Calu3 (cell line): ENCODE data around the gene AIF1L. TPM values are rescaled to one million over a fixed set of nuclear protein-coding genes. Genes with fewer than 3 reads are reported as not detected.

ENCODE experiments used
- BruUV-seq: library from RNA; stranded (reverse); fragments of 400-500 nt; replicated peaks from 2 replicates; lab custom pipeline; 2021; lab: Mats Ljungman, UMichigan
- CTCF ChIA-PET: fragments of 300-600 bp; sonication (Branson Sonifier 250); formaldehyde crosslinking; loops from one replicate; lab custom pipeline; 2022; ENCODE audit warnings: antibody characterized with exemption; lab: Charles Lee
- DNase-seq: peaks from one replicate; pipeline ENCODE4 v3.0.0; 2022
- H3K27ac Mint-ChIP-seq: one replicate; pipeline ENCODE4 v1.8.0; 2022; ENCODE audit warnings: mixed read lengths; ENCODE audit not compliant: unreplicated experiment
- H3K27me3 Mint-ChIP-seq: one replicate; pipeline ENCODE4 v1.8.0; 2022; ENCODE audit warnings: mixed read lengths; ENCODE audit not compliant: unreplicated experiment
- H3K36me3 Mint-ChIP-seq: one replicate; pipeline ENCODE4 v1.8.0; 2022; ENCODE audit warnings: mild to moderate bottlenecking, moderate library complexity, mixed read lengths; ENCODE audit not compliant: insufficient read depth, unreplicated experiment
- H3K4me1 Mint-ChIP-seq: one replicate; pipeline ENCODE4 v1.8.0; 2022; ENCODE audit warnings: mild to moderate bottlenecking, low read depth, mixed read lengths; ENCODE audit not compliant: unreplicated experiment
- H3K4me3 Mint-ChIP-seq: one replicate; pipeline ENCODE4 v1.8.0; 2022; ENCODE audit warnings: mild to moderate bottlenecking, low read depth, moderate library complexity, mixed read lengths; ENCODE audit not compliant: unreplicated experiment
- H3K9me3 Mint-ChIP-seq: one replicate; pipeline ENCODE4 v1.8.0; 2022; ENCODE audit warnings: low read depth, mixed read lengths; ENCODE audit not compliant: unreplicated experiment
- CTCF ChIP-seq: fragments of 200-600 bp; IDR thresholded peaks from one replicate; pipeline ENCODE4 v1.8.0; 2022; ENCODE audit warnings: antibody characterized with exemption; ENCODE audit not compliant: unreplicated experiment
- intact Hi-C: fragments of 100-400 bp; cut with micrococcal nuclease; formaldehyde crosslinking; loops from one replicate; pipeline ENCODE4 v1.10.0; 2022; ENCODE audit not compliant: unreplicated experiment
- total RNA-seq: library from RNA; stranded (reverse); gene quantifications from 2 replicates; pipeline ENCODE4 v1.2.3, GENCODE V29; 2022

Gene AIF1L
- total RNA-seq, 1 experiment from 2014 or later = 27.2 TPM

GRCh38 chr9:131049829-131050715 lies 46.3 kb upstream of the AIF1L start:
- H3K27ac Mint-ChIP-seq = no peak overlapping the region
- H3K36me3 Mint-ChIP-seq = peaks cover 4% of the 10 kb centered on the region
- H3K9me3 Mint-ChIP-seq = no peaks in the 10 kb centered on the region
- H3K4me1 Mint-ChIP-seq = no peaks in the 10 kb centered on the region
- H3K4me3 Mint-ChIP-seq = no peak overlapping the region
- intact Hi-C loops = loop anchor here (5.0 kb wide), 1 partner anchor 183 kb away; no protein-coding TSS in a partner anchor
- peaks cover 27% of the 10 kb centered on the region for H3K27me3 Mint-ChIP-seq
- no peak for DNase-seq
- CTCF ChIA-PET = no interaction called here
- no peak for TF ChIP-seq CTCF
- BruUV-seq = no TSS peak

GRCh38 chr9:131050831-131051230 lies 45.5 kb upstream of the AIF1L start:
- no TSS peak for BruUV-seq
- peaks cover 27% of the 10 kb centered on the region for H3K27me3 Mint-ChIP-seq
- no peak for TF ChIP-seq CTCF
- no peak for DNase-seq
- no peak overlapping the region for H3K4me3 Mint-ChIP-seq
- H3K27ac Mint-ChIP-seq = no peak overlapping the region
- CTCF ChIA-PET = no interaction called here
- intact Hi-C loops = no loop called here
- peaks cover 4% of the 10 kb centered on the region for H3K36me3 Mint-ChIP-seq
- H3K9me3 Mint-ChIP-seq = no peaks in the 10 kb centered on the region
- no peaks in the 10 kb centered on the region for H3K4me1 Mint-ChIP-seq

- no peak for TF ChIP-seq CTCF
- BruUV-seq = no TSS peak
- Mint-ChIP-seq H3K27ac (no peak overlapping the region), H3K36me3 (peaks cover 4% of the 10 kb centered on the region), H3K4me3 (no peak overlapping the region), H3K4me1 (no peaks in the 10 kb centered on the region), H3K9me3 (no peaks in the 10 kb centered on the region), H3K27me3 (peaks cover 27% of the 10 kb centered on the region)
- no peak for DNase-seq
- CTCF ChIA-PET = no interaction called here
- intact Hi-C loops = no loop called here
These were observed 44.5 kb upstream of the AIF1L start for GRCh38 chr9:131051592-131052517.

- no peak for TF ChIP-seq CTCF
- Mint-ChIP-seq H3K27me3 (peaks cover 27% of the 10 kb centered on the region), H3K4me3 (no peak overlapping the region), H3K4me1 (no peaks in the 10 kb centered on the region), H3K9me3 (no peaks in the 10 kb centered on the region), H3K36me3 (peaks cover 4% of the 10 kb centered on the region), H3K27ac (no peak overlapping the region)
- CTCF ChIA-PET = interaction anchor here (0.6 kb wide), 1 partner anchor 249 kb away, joined by 12 read pairs; no protein-coding TSS in a partner anchor
- intact Hi-C loops = no loop called here
- DNase-seq = no peak
- BruUV-seq = no TSS peak
These were observed 42.4 kb upstream of the AIF1L start for GRCh38 chr9:131053896-131054295.
